Measurements from ENCODE around the gene BLTP2.

DNA sequence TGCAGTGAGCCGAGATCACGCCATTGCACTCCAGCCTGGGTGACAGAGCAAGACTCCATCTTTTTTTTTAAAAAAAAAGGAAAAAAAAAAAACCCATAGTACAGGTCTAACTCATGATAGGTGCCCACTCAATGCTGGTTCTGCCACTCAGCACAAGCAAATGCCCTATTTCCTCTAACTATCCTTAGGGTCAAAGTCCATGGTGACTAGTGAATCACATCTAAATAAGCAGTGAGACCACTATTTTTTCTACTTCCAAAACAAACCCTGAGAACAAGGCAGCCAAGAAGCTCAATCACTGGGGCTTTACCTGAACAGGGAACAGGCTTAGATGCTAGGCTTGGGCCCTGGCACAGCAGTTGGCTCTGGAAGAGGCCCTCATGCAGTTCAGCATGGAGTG is 3.4 kb downstream of the BLTP2 start:
- TF ChIP-seq, protein P1, sequence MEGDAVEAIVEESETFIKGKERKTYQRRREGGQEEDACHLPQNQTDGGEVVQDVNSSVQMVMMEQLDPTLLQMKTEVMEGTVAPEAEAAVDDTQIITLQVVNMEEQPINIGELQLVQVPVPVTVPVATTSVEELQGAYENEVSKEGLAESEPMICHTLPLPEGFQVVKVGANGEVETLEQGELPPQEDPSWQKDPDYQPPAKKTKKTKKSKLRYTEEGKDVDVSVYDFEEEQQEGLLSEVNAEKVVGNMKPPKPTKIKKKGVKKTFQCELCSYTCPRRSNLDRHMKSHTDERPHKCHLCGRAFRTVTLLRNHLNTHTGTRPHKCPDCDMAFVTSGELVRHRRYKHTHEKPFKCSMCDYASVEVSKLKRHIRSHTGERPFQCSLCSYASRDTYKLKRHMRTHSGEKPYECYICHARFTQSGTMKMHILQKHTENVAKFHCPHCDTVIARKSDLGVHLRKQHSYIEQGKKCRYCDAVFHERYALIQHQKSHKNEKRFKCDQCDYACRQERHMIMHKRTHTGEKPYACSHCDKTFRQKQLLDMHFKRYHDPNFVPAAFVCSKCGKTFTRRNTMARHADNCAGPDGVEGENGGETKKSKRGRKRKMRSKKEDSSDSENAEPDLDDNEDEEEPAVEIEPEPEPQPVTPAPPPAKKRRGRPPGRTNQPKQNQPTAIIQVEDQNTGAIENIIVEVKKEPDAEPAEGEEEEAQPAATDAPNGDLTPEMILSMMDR (IDR thresholded peaks at IDR 0.05), result no peak
- TF ChIP-seq, protein P2, sequence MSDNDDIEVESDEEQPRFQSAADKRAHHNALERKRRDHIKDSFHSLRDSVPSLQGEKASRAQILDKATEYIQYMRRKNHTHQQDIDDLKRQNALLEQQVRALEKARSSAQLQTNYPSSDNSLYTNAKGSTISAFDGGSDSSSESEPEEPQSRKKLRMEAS (IDR thresholded peaks at IDR 0.05; ENCODE audit: low read depth), result no peak
- TF ChIP-seq, protein P3, sequence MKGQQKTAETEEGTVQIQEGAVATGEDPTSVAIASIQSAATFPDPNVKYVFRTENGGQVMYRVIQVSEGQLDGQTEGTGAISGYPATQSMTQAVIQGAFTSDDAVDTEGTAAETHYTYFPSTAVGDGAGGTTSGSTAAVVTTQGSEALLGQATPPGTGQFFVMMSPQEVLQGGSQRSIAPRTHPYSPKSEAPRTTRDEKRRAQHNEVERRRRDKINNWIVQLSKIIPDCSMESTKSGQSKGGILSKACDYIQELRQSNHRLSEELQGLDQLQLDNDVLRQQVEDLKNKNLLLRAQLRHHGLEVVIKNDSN (IDR thresholded peaks at IDR 0.05; ENCODE audit: borderline replicate concordance, low read depth), result no peak
- no peak for TF ChIP-seq EZH2phosphoT487 (IDR thresholded peaks at IDR 0.05; ENCODE audit: borderline replicate concordance, low read depth)
- no peak for TF ChIP-seq JUND (IDR thresholded peaks at IDR 0.05)
- TF ChIP-seq, protein P4, sequence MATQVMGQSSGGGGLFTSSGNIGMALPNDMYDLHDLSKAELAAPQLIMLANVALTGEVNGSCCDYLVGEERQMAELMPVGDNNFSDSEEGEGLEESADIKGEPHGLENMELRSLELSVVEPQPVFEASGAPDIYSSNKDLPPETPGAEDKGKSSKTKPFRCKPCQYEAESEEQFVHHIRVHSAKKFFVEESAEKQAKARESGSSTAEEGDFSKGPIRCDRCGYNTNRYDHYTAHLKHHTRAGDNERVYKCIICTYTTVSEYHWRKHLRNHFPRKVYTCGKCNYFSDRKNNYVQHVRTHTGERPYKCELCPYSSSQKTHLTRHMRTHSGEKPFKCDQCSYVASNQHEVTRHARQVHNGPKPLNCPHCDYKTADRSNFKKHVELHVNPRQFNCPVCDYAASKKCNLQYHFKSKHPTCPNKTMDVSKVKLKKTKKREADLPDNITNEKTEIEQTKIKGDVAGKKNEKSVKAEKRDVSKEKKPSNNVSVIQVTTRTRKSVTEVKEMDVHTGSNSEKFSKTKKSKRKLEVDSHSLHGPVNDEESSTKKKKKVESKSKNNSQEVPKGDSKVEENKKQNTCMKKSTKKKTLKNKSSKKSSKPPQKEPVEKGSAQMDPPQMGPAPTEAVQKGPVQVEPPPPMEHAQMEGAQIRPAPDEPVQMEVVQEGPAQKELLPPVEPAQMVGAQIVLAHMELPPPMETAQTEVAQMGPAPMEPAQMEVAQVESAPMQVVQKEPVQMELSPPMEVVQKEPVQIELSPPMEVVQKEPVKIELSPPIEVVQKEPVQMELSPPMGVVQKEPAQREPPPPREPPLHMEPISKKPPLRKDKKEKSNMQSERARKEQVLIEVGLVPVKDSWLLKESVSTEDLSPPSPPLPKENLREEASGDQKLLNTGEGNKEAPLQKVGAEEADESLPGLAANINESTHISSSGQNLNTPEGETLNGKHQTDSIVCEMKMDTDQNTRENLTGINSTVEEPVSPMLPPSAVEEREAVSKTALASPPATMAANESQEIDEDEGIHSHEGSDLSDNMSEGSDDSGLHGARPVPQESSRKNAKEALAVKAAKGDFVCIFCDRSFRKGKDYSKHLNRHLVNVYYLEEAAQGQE (IDR thresholded peaks at IDR 0.05; ENCODE audit: low read depth, low read length), result no peak
- TF ChIP-seq NRF1 (IDR thresholded peaks at IDR 0.05; ENCODE audit: low read depth, low read length), result no peak
- TF ChIP-seq, protein P5, sequence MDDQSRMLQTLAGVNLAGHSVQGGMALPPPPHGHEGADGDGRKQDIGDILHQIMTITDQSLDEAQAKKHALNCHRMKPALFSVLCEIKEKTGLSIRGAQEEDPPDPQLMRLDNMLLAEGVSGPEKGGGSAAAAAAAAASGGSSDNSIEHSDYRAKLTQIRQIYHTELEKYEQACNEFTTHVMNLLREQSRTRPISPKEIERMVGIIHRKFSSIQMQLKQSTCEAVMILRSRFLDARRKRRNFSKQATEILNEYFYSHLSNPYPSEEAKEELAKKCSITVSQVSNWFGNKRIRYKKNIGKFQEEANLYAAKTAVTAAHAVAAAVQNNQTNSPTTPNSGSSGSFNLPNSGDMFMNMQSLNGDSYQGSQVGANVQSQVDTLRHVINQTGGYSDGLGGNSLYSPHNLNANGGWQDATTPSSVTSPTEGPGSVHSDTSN (IDR thresholded peaks at IDR 0.05), result no peak
- no peak for TF ChIP-seq SIN3A (IDR thresholded peaks at IDR 0.05; ENCODE audit: borderline replicate concordance, low read depth, low read length)
- no peak for TF ChIP-seq MEF2A (IDR thresholded peaks at IDR 0.05; ENCODE audit: borderline replicate concordance, low read depth)
- TF ChIP-seq, protein P6, sequence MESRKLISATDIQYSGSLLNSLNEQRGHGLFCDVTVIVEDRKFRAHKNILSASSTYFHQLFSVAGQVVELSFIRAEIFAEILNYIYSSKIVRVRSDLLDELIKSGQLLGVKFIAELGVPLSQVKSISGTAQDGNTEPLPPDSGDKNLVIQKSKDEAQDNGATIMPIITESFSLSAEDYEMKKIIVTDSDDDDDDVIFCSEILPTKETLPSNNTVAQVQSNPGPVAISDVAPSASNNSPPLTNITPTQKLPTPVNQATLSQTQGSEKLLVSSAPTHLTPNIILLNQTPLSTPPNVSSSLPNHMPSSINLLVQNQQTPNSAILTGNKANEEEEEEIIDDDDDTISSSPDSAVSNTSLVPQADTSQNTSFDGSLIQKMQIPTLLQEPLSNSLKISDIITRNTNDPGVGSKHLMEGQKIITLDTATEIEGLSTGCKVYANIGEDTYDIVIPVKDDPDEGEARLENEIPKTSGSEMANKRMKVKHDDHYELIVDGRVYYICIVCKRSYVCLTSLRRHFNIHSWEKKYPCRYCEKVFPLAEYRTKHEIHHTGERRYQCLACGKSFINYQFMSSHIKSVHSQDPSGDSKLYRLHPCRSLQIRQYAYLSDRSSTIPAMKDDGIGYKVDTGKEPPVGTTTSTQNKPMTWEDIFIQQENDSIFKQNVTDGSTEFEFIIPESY (IDR thresholded peaks at IDR 0.05; ENCODE audit: borderline replicate concordance, low read depth), result no peak
- no peak for TF ChIP-seq CHD2 (IDR thresholded peaks at IDR 0.05; ENCODE audit: low read length, partially characterized antibody)
- no peak for TF ChIP-seq FOXM1 (IDR thresholded peaks at IDR 0.05; ENCODE audit: low read depth)
- no peak for TF ChIP-seq GABPA (IDR thresholded peaks at IDR 0.05; ENCODE audit: low read depth)

Measured in SK-N-SH (cell line).